ENCODE data around the gene PLEKHH1.

DNA sequence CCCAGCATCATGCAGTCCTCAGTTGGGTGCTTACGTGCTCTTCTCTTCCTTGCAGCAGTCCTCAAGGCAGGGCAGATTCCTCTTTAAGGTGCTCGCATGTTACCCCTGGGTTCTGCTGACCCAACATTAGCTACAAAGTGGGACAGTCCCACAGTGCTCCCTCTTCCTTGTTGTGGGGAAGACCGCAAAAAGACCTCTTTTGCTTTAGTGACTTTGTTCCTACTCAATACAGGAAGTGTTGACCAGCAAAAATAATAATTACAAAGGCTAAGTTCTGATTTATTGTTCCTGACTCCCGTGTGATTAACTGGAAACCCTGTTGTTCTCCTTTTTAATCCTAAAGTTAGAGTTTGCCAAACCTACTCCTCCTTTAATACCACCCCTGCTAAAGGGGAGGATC lies 53.3 kb downstream of the PLEKHH1 start:
- TF ChIP-seq YY1 (tag by site-specific recombination; IDR thresholded peaks at IDR 0.05) (no peak), ZBTB7A (tag by site-specific recombination; IDR thresholded peaks at IDR 0.05; ENCODE audit: low read depth) (no peak), ZNF558 (tag by site-specific recombination; IDR thresholded peaks at IDR 0.05) (no peak), ZNF114 (tag by site-specific recombination; IDR thresholded peaks at IDR 0.05) (no peak), ZNF596 (tag by site-specific recombination; IDR thresholded peaks at IDR 0.05) (no peak), MEIS1 (CRISPR knock-in tag; IDR thresholded peaks at IDR 0.05; ENCODE audit: borderline replicate concordance) (no peak)
- TF ChIP-seq, protein P1, sequence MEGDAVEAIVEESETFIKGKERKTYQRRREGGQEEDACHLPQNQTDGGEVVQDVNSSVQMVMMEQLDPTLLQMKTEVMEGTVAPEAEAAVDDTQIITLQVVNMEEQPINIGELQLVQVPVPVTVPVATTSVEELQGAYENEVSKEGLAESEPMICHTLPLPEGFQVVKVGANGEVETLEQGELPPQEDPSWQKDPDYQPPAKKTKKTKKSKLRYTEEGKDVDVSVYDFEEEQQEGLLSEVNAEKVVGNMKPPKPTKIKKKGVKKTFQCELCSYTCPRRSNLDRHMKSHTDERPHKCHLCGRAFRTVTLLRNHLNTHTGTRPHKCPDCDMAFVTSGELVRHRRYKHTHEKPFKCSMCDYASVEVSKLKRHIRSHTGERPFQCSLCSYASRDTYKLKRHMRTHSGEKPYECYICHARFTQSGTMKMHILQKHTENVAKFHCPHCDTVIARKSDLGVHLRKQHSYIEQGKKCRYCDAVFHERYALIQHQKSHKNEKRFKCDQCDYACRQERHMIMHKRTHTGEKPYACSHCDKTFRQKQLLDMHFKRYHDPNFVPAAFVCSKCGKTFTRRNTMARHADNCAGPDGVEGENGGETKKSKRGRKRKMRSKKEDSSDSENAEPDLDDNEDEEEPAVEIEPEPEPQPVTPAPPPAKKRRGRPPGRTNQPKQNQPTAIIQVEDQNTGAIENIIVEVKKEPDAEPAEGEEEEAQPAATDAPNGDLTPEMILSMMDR (tag by site-specific recombination; IDR thresholded peaks at IDR 0.05), result no peak
- TF ChIP-seq, protein P2, sequence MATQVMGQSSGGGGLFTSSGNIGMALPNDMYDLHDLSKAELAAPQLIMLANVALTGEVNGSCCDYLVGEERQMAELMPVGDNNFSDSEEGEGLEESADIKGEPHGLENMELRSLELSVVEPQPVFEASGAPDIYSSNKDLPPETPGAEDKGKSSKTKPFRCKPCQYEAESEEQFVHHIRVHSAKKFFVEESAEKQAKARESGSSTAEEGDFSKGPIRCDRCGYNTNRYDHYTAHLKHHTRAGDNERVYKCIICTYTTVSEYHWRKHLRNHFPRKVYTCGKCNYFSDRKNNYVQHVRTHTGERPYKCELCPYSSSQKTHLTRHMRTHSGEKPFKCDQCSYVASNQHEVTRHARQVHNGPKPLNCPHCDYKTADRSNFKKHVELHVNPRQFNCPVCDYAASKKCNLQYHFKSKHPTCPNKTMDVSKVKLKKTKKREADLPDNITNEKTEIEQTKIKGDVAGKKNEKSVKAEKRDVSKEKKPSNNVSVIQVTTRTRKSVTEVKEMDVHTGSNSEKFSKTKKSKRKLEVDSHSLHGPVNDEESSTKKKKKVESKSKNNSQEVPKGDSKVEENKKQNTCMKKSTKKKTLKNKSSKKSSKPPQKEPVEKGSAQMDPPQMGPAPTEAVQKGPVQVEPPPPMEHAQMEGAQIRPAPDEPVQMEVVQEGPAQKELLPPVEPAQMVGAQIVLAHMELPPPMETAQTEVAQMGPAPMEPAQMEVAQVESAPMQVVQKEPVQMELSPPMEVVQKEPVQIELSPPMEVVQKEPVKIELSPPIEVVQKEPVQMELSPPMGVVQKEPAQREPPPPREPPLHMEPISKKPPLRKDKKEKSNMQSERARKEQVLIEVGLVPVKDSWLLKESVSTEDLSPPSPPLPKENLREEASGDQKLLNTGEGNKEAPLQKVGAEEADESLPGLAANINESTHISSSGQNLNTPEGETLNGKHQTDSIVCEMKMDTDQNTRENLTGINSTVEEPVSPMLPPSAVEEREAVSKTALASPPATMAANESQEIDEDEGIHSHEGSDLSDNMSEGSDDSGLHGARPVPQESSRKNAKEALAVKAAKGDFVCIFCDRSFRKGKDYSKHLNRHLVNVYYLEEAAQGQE (tag by site-specific recombination; IDR thresholded peaks at IDR 0.05), result no peak
- TF ChIP-seq, protein P3, sequence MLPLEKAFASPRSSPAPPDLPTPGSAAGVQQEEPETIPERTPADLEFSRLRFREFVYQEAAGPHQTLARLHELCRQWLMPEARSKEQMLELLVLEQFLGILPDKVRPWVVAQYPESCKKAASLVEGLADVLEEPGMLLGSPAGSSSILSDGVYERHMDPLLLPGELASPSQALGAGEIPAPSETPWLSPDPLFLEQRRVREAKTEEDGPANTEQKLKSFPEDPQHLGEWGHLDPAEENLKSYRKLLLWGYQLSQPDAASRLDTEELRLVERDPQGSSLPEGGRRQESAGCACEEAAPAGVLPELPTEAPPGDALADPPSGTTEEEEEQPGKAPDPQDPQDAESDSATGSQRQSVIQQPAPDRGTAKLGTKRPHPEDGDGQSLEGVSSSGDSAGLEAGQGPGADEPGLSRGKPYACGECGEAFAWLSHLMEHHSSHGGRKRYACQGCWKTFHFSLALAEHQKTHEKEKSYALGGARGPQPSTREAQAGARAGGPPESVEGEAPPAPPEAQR (tag by site-specific recombination; IDR thresholded peaks at IDR 0.05), result no peak
- TF ChIP-seq, protein P4, sequence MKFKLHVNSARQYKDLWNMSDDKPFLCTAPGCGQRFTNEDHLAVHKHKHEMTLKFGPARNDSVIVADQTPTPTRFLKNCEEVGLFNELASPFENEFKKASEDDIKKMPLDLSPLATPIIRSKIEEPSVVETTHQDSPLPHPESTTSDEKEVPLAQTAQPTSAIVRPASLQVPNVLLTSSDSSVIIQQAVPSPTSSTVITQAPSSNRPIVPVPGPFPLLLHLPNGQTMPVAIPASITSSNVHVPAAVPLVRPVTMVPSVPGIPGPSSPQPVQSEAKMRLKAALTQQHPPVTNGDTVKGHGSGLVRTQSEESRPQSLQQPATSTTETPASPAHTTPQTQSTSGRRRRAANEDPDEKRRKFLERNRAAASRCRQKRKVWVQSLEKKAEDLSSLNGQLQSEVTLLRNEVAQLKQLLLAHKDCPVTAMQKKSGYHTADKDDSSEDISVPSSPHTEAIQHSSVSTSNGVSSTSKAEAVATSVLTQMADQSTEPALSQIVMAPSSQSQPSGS (tag by site-specific recombination; IDR thresholded peaks at IDR 0.05; ENCODE audit: low read depth), result no peak
- TF ChIP-seq, protein P5, sequence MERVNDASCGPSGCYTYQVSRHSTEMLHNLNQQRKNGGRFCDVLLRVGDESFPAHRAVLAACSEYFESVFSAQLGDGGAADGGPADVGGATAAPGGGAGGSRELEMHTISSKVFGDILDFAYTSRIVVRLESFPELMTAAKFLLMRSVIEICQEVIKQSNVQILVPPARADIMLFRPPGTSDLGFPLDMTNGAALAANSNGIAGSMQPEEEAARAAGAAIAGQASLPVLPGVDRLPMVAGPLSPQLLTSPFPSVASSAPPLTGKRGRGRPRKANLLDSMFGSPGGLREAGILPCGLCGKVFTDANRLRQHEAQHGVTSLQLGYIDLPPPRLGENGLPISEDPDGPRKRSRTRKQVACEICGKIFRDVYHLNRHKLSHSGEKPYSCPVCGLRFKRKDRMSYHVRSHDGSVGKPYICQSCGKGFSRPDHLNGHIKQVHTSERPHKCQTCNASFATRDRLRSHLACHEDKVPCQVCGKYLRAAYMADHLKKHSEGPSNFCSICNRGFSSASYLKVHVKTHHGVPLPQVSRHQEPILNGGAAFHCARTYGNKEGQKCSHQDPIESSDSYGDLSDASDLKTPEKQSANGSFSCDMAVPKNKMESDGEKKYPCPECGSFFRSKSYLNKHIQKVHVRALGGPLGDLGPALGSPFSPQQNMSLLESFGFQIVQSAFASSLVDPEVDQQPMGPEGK (tag by site-specific recombination; IDR thresholded peaks at IDR 0.05), result no peak
